GM12873 (cell line): ENCODE data around the gene IGLL1.

Experiments
- TF ChIP-seq, protein P1 (sequence below): IDR thresholded peaks from 2 replicates; pipeline ENCODE4 v1.5.1; 2012; ENCODE audit warnings: low read depth, mild to moderate bottlenecking, moderate library complexity, low read length, control low read depth; ENCODE audit not compliant: insufficient read depth; ENCODE audit errors: missing control alignments

Gene IGLL1

GRCh38 chr22:23569291-23569690 is 10.8 kb downstream of the IGLL1 start:
- TF ChIP-seq, protein P1, sequence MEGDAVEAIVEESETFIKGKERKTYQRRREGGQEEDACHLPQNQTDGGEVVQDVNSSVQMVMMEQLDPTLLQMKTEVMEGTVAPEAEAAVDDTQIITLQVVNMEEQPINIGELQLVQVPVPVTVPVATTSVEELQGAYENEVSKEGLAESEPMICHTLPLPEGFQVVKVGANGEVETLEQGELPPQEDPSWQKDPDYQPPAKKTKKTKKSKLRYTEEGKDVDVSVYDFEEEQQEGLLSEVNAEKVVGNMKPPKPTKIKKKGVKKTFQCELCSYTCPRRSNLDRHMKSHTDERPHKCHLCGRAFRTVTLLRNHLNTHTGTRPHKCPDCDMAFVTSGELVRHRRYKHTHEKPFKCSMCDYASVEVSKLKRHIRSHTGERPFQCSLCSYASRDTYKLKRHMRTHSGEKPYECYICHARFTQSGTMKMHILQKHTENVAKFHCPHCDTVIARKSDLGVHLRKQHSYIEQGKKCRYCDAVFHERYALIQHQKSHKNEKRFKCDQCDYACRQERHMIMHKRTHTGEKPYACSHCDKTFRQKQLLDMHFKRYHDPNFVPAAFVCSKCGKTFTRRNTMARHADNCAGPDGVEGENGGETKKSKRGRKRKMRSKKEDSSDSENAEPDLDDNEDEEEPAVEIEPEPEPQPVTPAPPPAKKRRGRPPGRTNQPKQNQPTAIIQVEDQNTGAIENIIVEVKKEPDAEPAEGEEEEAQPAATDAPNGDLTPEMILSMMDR = no peak

DNA sequence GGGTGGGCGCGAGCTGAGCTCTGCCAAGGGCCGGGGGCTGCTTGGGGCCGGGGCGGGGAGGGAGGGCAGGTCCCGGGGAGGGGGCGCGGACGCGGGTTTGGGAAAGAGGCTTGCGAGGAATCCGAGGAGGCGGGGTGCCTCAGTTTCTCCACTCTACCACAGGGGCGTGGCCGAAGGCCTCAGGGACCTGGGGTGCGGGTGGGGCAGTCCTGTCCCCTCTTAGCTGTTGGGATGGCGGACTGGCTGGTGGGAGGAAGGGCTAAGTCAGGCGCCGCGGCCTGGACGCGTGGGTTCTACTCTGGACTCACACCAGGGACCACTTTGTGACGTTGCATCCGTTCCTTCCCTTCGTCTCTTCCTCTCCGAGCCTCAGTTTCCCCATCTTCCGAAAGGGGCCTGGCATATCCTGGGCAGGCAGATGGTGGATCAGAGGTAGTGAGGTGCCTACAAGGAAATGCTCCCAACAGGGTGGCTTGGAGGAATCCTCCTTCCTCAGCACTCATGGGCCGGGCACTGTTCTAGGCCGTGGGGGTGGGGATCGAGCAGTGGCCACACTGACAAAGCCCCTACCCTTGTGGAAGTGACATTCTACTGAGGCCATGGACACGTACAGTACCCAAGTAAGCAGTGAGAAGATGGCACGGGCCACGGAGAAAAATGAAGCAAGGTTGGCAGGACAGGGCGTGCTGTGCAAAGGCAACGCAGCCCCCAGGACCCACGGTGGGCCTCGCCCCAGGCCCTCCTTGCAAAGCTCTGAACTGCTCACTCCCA is 13.2 kb downstream of the IGLL1 start:
- TF ChIP-seq, protein P1 = no peak

- TF ChIP-seq, protein P1 = no peak
Measured at GRCh38 chr22:23565915-23566704, 14.0 kb downstream of the IGLL1 start.

GRCh38 chr22:23565305-23565914 is 14.7 kb downstream of the IGLL1 start:
- TF ChIP-seq, protein P1 = peak; percentile 34

DNA sequence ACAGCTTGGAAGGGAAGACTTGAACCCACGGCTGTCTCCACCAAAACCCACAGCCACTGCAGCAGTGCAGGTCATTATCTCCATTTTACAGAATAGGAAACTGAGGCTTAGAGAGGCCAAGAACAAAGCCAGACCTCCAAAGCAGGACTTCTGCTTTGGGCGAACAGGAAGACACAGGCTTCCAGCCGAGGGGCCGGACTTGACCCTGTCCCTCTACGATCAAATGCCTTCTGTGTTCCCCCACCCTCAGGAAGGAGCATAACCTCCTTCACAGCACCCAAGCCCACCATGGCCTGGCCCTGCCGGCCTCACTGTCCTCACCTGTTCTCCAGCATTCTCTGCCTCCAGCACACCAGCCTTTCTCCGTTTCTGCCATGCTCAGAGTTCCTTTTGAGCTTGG is 15.8 kb downstream of the IGLL1 start:
- TF ChIP-seq, protein P1 = no peak

DNA sequence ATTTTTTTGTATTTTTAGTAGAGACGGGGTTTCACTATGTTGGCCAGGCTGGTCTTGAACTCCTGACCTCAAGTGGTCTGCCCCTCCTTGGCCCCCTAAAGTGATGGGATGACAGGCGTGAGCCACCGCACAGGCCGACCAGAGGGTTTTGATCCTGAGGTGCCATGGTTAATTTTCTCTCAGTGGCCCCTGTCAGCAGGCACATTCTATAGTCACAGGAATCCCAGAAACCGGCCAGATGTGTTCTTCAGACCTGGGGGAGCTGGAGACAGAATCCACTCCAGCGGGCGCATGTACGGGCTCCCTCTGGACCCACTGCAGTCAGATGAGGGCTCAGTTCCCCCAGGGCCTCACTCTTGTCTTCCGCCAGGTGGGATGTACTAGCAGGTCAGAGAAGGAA is 17.0 kb downstream of the IGLL1 start:
- TF ChIP-seq, protein P1 = no peak

GRCh38 chr22:23562186-23562585 is 17.9 kb downstream of the IGLL1 start:
- TF ChIP-seq, protein P1 = no peak
